HepG2 (cell line): ENCODE data around the gene ADAMTS2. TPM values are rescaled to one million over a fixed set of nuclear protein-coding genes. Genes with fewer than 3 reads are reported as not detected.

Experiments
- ATAC-seq: fragments of 200-7000 bp; cut with Tn5 transposase; 3 replicates; pipeline ENCODE4 v1.9.1; 2020; ENCODE audit warnings: mild to moderate bottlenecking, moderate library complexity
- BruUV-seq: library from RNA; stranded (reverse); fragments of 400-500 nt; replicated peaks from 2 replicates; lab custom pipeline; 2021; lab: Mats Ljungman, UMichigan
- CTCF ChIA-PET: fragments of 300-600 bp; formaldehyde crosslinking; extraction: SDS; loops from one replicate; lab custom pipeline; 2021; ENCODE audit warnings: low total read pairs, inconsistent platforms, low intra/inter-chr PET ratio; lab: Yijun Ruan, JAX
- POLR2A ChIA-PET: fragments of 350-600 bp; sonication (Branson Sonifier 250); formaldehyde crosslinking; loops from one replicate; lab custom pipeline; 2020; ENCODE audit warnings: antibody characterized with exemption, inconsistent platforms; lab: Yijun Ruan, JAX
- DNase-seq: peaks from one replicate; pipeline ENCODE4 v3.0.0-alpha.2; 2015; ENCODE audit warnings: low spot score
- FAIRE-seq: peaks from 3 replicates; lab custom pipeline; 2011; peaks lifted over from hg19 to GRCh38; lab: Jason Lieb, UNC
- H2AFZ ChIP-seq: one replicate; pipeline ENCODE4 v1.6.1; 2011; ENCODE audit warnings: low read length, inconsistent platforms
- H3K27ac ChIP-seq: fragments of 300-600 bp; 3 replicates; pipeline ENCODE4 v1.8.0; 2011; ENCODE audit warnings: mixed run types, mild to moderate bottlenecking, mixed read lengths, low read length, inconsistent platforms; ENCODE audit not compliant: insufficient read depth; ENCODE audit errors: extremely low read length
- H3K27me3 ChIP-seq, 2 experiments: fragments of 200-600 bp in 1 of 2; 2 replicates in 1 of 2; 3 replicates in 1 of 2; pipeline versions ENCODE4 v1.6.0 to v1.8.0; 2011; ENCODE audit warnings: low read length in 2 of 2, mild to moderate bottlenecking in 2 of 2, moderate library complexity in 2 of 2, inconsistent platforms in 1 of 2; ENCODE audit not compliant: insufficient read depth in 2 of 2, control insufficient read depth in 1 of 2
- H3K36me3 ChIP-seq, 2 experiments: fragments of 200-600 bp in 1 of 2; replicated peaks in 1 of 2; 2 replicates in 1 of 2; 3 replicates in 1 of 2; pipeline versions ENCODE4 v1.5.1 to v1.8.0; 2011; ENCODE audit warnings: low read length in 2 of 2, inconsistent platforms in 1 of 2; ENCODE audit not compliant: insufficient read depth in 2 of 2, control insufficient read depth in 1 of 2
- H3K4me1 ChIP-seq: 2 replicates; pipeline ENCODE4 v1.5.1; 2012; ENCODE audit warnings: low read length, inconsistent platforms; ENCODE audit not compliant: insufficient read depth
- H3K4me2 ChIP-seq: 2 replicates; pipeline ENCODE4 v1.6.0; 2011; ENCODE audit warnings: low read depth, low read length, inconsistent platforms
- H3K4me3 ChIP-seq, 3 experiments: fragments of 200-600 bp in 1 of 3; sonication (generic), shearing (Covaris generic) in 1 of 3; replicated peaks in 1 of 3; 2 replicates each; pipeline ENCODE4 v1.5.1; 2011 to 2016; ENCODE audit warnings: low read length in 3 of 3, inconsistent platforms in 2 of 3, low read depth in 2 of 3, mild to moderate bottlenecking in 2 of 3, control low read depth in 1 of 3, mixed read lengths in 1 of 3; ENCODE audit not compliant: insufficient read depth in 1 of 3
- H3K79me2 ChIP-seq: one replicate; pipeline ENCODE4 v1.6.1; 2011; ENCODE audit warnings: low read length, inconsistent platforms; ENCODE audit not compliant: insufficient read depth
- H3K9ac ChIP-seq: 2 replicates; pipeline ENCODE4 v1.6.0; 2011; ENCODE audit warnings: mild to moderate bottlenecking, low read depth, low read length, inconsistent platforms; ENCODE audit not compliant: insufficient read depth
- H3K9me3 ChIP-seq: 2 replicates; pipeline ENCODE4 v1.5.1; 2012; ENCODE audit warnings: mild to moderate bottlenecking, low read length
- H4K20me1 ChIP-seq: 2 replicates; pipeline ENCODE4 v1.6.0; 2011; ENCODE audit warnings: inconsistent platforms, mild to moderate bottlenecking, low read length, moderate library complexity; ENCODE audit not compliant: insufficient read depth
- ATM ChIP-seq: fragments of 450-650 bp; IDR thresholded peaks from 2 replicates; pipeline ENCODE4 v1.7.1; 2017; ENCODE audit warnings: mild to moderate bottlenecking, borderline replicate concordance
- CSRNP1 ChIP-seq: sonication (generic); formaldehyde crosslinking; IDR thresholded peaks from 2 replicates; pipeline ENCODE4 v1.8.1; 2023; ENCODE audit warnings: mild to moderate bottlenecking, missing genetic modification reagents
- ETV5 ChIP-seq: IDR thresholded peaks from 2 replicates; pipeline ENCODE4 v1.6.1; 2018; ENCODE audit warnings: missing biosample characterization, missing genetic modification reagents, inconsistent platforms, borderline replicate concordance
- SOX5 ChIP-seq: IDR thresholded peaks from 2 replicates; pipeline ENCODE4 v1.6.1; 2016; ENCODE audit warnings: borderline replicate concordance
- TAF15 ChIP-seq: fragments of 200-400 bp; formaldehyde crosslinking; IDR thresholded peaks from one replicate; pipeline ENCODE4 v1.6.1; 2018; ENCODE audit warnings: mild to moderate bottlenecking, low read depth, low read length; ENCODE audit not compliant: poor library complexity, severe bottlenecking
- TRAFD1 ChIP-seq: sonication (generic); formaldehyde crosslinking; IDR thresholded peaks from 2 replicates; pipeline ENCODE4 v1.5.1; 2020; ENCODE audit warnings: missing genetic modification reagents, mild to moderate bottlenecking, borderline replicate concordance
- ZNF547 ChIP-seq: sonication (generic); formaldehyde crosslinking; IDR thresholded peaks from 2 replicates; pipeline ENCODE4 v1.5.1; 2020; ENCODE audit warnings: mild to moderate bottlenecking, missing genetic modification reagents
- ZNF660 ChIP-seq: sonication (generic); formaldehyde crosslinking; IDR thresholded peaks from 2 replicates; pipeline ENCODE4 v1.5.1; 2020; ENCODE audit warnings: mild to moderate bottlenecking, low read depth, missing genetic modification reagents, borderline replicate concordance
- ZNF691 ChIP-seq: sonication (generic); formaldehyde crosslinking; IDR thresholded peaks from 2 replicates; pipeline ENCODE4 v1.4.0; 2020; ENCODE audit warnings: missing genetic modification reagents, low read depth, mild to moderate bottlenecking, borderline replicate concordance
- ZNF891 ChIP-seq: sonication (generic); formaldehyde crosslinking; IDR thresholded peaks from 2 replicates; pipeline ENCODE4 v1.5.0; 2020; ENCODE audit warnings: mild to moderate bottlenecking, missing genetic modification reagents
- WGBS: methylation state at CpG from one replicate; pipeline ENCODE4 v1.1.6; 2017; ENCODE audit warnings: low lambda C conversion rate; 5-methylcytosine and 5-hydroxymethylcytosine counted together
- in situ Hi-C: cut with HindIII; loops from 2 replicates; pipeline ENCODE4 v1.10.0; 2017; ENCODE audit warnings: low pct_unique_long_range_greater_than_20kb; ENCODE audit not compliant: extremely low pct_ligation_motif_present
- intact Hi-C: fragments of 100-400 bp; cut with micrococcal nuclease; formaldehyde crosslinking; loops from one replicate; pipeline ENCODE4 v1.10.0; 2022; ENCODE audit not compliant: unreplicated experiment
- polyA plus RNA-seq, 8 experiments: library from polyadenylated mRNA; depleted of rRNA in 3 of 8; stranded (reverse) in 7 of 8; unstranded in 1 of 8; fragments of >200 nt; fragmentation: Illumina TruSeq in 4 of 8; extraction: Trizol in 4 of 8; gene quantifications; 2 replicates each; pipeline versions ENCODE4 v1.2.1 to v1.2.3, GENCODE V29; 2011 to 2016; ENCODE audit warnings: low read depth in 4 of 8, missing spikeins in 1 of 8, mixed read lengths in 1 of 8; ENCODE audit not compliant: insufficient read depth in 1 of 8
- total RNA-seq, 5 experiments: library from RNA; depleted of rRNA; stranded (reverse); fragments of >200 nt; fragmentation: Illumina TruSeq; extraction: Trizol; gene quantifications; 2 replicates each; pipeline ENCODE4 v1.2.3, GENCODE V29; 2016; ENCODE audit warnings: low read depth in 1 of 5
- TF ChIP-seq, protein P1 (sequence below): IDR thresholded peaks from 2 replicates; pipeline ENCODE4 v1.6.1; 2016; ENCODE audit warnings: missing compliant biosample characterization, missing genetic modification reagents, borderline replicate concordance

The ADAMTS2 gene
- total and polyA plus RNA-seq, 2 of the 13 experiments (the other 11 are each of a cell fraction or from before 2014, with no cell fraction given), result 0.24 to 3.5 TPM

DNA sequence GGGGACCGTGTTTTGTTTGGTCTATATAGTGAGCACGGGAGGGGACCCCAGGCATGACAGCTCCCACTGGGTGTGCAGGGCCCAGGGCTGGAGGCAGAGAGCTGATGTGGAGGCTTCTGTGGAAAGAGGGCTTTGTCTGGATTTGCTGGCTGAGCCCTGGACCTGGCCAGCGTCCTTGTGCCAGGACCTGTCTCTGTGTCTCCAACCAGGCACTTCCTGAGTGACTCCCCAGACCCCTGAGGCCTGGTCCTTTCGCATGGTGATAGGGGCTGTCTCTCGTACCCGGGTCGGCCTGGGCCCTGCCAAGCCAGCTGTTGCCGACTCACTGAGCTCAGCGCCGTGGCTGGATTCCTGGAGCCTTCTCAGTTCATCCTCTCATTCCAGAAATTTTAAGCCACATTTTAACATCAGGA is 77.6 kb downstream of the ADAMTS2 start:
- 79% methylated on average over 7 of the region's 10 CpGs for WGBS
- in situ Hi-C loops, result no loop called here
- no peak overlapping the region for H3K27ac ChIP-seq
- H3K4me2 ChIP-seq, result no peak overlapping the region
- no peaks in the 10 kb centered on the region for H3K9me3 ChIP-seq
- ATAC-seq (no peak), DNase-seq (no peak), FAIRE-seq (no peak)
- no peaks in the 10 kb centered on the region for H3K36me3 ChIP-seq
- H4K20me1 ChIP-seq, result no peaks in the 10 kb centered on the region
- TF ChIP-seq ZNF891 (CRISPR knock-in tag) (no peak), CSRNP1 (CRISPR knock-in tag) (no peak), ZNF660 (no peak), ZNF547 (CRISPR knock-in tag) (no peak), ZNF691 (CRISPR knock-in tag) (no peak), ATM (no peak), TAF15 (no peak), SOX5 (no peak), ETV5 (no peak), TRAFD1 (CRISPR knock-in tag) (no peak)
- TF ChIP-seq, protein P1, sequence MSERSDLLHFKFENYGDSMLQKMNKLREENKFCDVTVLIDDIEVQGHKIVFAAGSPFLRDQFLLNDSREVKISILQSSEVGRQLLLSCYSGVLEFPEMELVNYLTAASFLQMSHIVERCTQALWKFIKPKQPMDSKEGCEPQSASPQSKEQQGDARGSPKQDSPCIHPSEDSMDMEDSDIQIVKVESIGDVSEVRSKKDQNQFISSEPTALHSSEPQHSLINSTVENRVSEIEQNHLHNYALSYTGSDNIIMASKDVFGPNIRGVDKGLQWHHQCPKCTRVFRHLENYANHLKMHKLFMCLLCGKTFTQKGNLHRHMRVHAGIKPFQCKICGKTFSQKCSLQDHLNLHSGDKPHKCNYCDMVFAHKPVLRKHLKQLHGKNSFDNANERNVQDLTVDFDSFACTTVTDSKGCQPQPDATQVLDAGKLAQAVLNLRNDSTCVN (CRISPR knock-in tag), result no peak
- no peak overlapping the region for H2AFZ ChIP-seq
- POLR2A ChIA-PET, result no interaction called here
- peaks cover 63% of the 10 kb centered on the region for H3K4me1 ChIP-seq
- no peak overlapping the region for H3K4me3 ChIP-seq
- no peaks in the 10 kb centered on the region for H3K79me2 ChIP-seq
- intact Hi-C loops, result loop anchor here (10.0 kb wide), 1 partner anchor 103 kb away; no protein-coding TSS in a partner anchor
- no peak overlapping the region for H3K9ac ChIP-seq
- no peaks in the 10 kb centered on the region; a peak in 1 of 5 replicates for H3K27me3 ChIP-seq
- no TSS peak for BruUV-seq
- CTCF ChIA-PET, result no interaction called here
